ENCODE results near the gene MR1. TPM values are rescaled to one million over a fixed set of nuclear protein-coding genes. Genes with fewer than 3 reads are reported as not detected.

Gene MR1
- total RNA-seq, 4 donors from 2014 or later = 9.1 to 21.8 (median 13.8) TPM

GRCh38 chr1:181088079-181089016 lies 54.6 kb downstream of the MR1 start, which contains the start of gene IER5:
IER5 (plus strand) TSS chr1:181088700; CDS start chr1:181088903, 203 bp downstream.
- DNase-seq = peak; percentile 91
- 7 to 9% methylated on average over 25 to 29 of the region's 76 CpGs for WGBS, 2 donors
- no peaks in the 10 kb centered on the region for H3K27me3 ChIP-seq
- H3K27ac ChIP-seq = peak within 1 kb of the TSS; percentile 92 to 98 (median 96)
- H3K4me1 ChIP-seq = peaks cover 17 to 58% (median 17%) of the 10 kb centered on the region in 3 donors
- intact Hi-C loops (cut with DNase I) = loop anchor here (5.0 kb wide), 2 partner anchors 51 to 54 kb away; no protein-coding TSS in a partner anchor
- TF ChIP-seq POLR2A (IDR thresholded peaks at IDR 0.05) = peak in 3 of 4 donors; percentile 93 to 100 (median 99)
- TF ChIP-seq, protein P1, sequence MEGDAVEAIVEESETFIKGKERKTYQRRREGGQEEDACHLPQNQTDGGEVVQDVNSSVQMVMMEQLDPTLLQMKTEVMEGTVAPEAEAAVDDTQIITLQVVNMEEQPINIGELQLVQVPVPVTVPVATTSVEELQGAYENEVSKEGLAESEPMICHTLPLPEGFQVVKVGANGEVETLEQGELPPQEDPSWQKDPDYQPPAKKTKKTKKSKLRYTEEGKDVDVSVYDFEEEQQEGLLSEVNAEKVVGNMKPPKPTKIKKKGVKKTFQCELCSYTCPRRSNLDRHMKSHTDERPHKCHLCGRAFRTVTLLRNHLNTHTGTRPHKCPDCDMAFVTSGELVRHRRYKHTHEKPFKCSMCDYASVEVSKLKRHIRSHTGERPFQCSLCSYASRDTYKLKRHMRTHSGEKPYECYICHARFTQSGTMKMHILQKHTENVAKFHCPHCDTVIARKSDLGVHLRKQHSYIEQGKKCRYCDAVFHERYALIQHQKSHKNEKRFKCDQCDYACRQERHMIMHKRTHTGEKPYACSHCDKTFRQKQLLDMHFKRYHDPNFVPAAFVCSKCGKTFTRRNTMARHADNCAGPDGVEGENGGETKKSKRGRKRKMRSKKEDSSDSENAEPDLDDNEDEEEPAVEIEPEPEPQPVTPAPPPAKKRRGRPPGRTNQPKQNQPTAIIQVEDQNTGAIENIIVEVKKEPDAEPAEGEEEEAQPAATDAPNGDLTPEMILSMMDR (IDR thresholded peaks at IDR 0.05) = peak in 1 of 6 experiments; percentile 16
- H3K9me3 ChIP-seq = no peaks in the 10 kb centered on the region
- H3K4me3 ChIP-seq = peak within 1 kb of the TSS; percentile 72 to 97 (median 84)
- peaks cover 0 to 12% (median 0%) of the 10 kb centered on the region in 3 donors for H3K36me3 ChIP-seq

- H3K36me3 ChIP-seq = peaks cover 0 to 12% (median 0%) of the 10 kb centered on the region in 3 donors
- H3K27me3 ChIP-seq = no peaks in the 10 kb centered on the region
- WGBS, 2 donors = 0% methylated on average over 8 of the region's 97 CpGs; no CpG with 5 or more reads in 1 of the 2 donors
- TF ChIP-seq, protein P1 (IDR thresholded peaks at IDR 0.05) = no peak
- TF ChIP-seq POLR2A (IDR thresholded peaks at IDR 0.05) = no peak
- no peak for DNase-seq
- no peaks in the 10 kb centered on the region for H3K9me3 ChIP-seq
- H3K4me3 ChIP-seq = peak overlapping the region; percentile 72 to 97 (median 84)
- H3K4me1 ChIP-seq = peaks cover 17 to 62% (median 17%) of the 10 kb centered on the region in 3 donors
- intact Hi-C loops (cut with DNase I) = loop anchor here (5.0 kb wide), 2 partner anchors 52 to 53 kb away; no protein-coding TSS in a partner anchor
- peak overlapping the region; percentile 92 to 98 (median 96) for H3K27ac ChIP-seq
These were observed 55.4 kb downstream of the MR1 start for GRCh38 chr1:181089017-181089675.

GRCh38 chr1:181089676-181090544 lies 56.1 kb downstream of the MR1 start:
- peak overlapping the region; percentile 92 to 98 (median 96) for H3K27ac ChIP-seq
- H3K27me3 ChIP-seq = no peaks in the 10 kb centered on the region
- peaks cover 17 to 65% (median 17%) of the 10 kb centered on the region in 3 donors for H3K4me1 ChIP-seq
- DNase-seq = no peak
- H3K36me3 ChIP-seq = peaks cover 0 to 19% (median 0%) of the 10 kb centered on the region in 3 donors
- H3K4me3 ChIP-seq = peak overlapping the region; percentile 72 to 97 (median 84)
- peak in 2 of 4 donors; percentile 44 to 51 for TF ChIP-seq POLR2A (IDR thresholded peaks at IDR 0.05)
- TF ChIP-seq, protein P1 (IDR thresholded peaks at IDR 0.05) = peak in 2 of 6 experiments; percentile 11 to 15
- no peaks in the 10 kb centered on the region for H3K9me3 ChIP-seq
- WGBS, 2 donors = 0 to 1% methylated on average over 21 to 23 of the region's 48 CpGs
- intact Hi-C loops (cut with DNase I) = loop anchor here (5.0 kb wide), 2 partner anchors 52 to 53 kb away; no protein-coding TSS in a partner anchor

GRCh38 chr1:181090641-181091126 lies 56.9 kb downstream of the MR1 start:
- H3K4me1 ChIP-seq = peaks cover 17 to 72% (median 25%) of the 10 kb centered on the region in 3 donors
- H3K9me3 ChIP-seq = no peaks in the 10 kb centered on the region
- peaks cover 0 to 19% (median 0%) of the 10 kb centered on the region in 3 donors for H3K36me3 ChIP-seq
- H3K27me3 ChIP-seq = no peaks in the 10 kb centered on the region
- peak overlapping the region; percentile 72 to 97 (median 84) for H3K4me3 ChIP-seq
- DNase-seq = no peak
- WGBS, 2 donors = 10 to 13% methylated on average over 9 of the region's 9 CpGs
- H3K27ac ChIP-seq = peak overlapping the region; percentile 92 to 98 (median 96)
- intact Hi-C loops (cut with DNase I) = no loop called here
- TF ChIP-seq, protein P1 (IDR thresholded peaks at IDR 0.05) = no peak
- no peak for TF ChIP-seq POLR2A (IDR thresholded peaks at IDR 0.05)
